AG10803 (cell line): ENCODE data around the gene SLC4A2.

Source experiments
- DNase-seq: peaks from one replicate; pipeline ENCODE4 v3.0.0; 2010; ENCODE audit warnings: low read depth
- H3K4me3 ChIP-seq: 2 replicates; pipeline ENCODE4 v1.5.1; 2011; ENCODE audit warnings: mild to moderate bottlenecking, low read length, control low read depth
- CTCF ChIP-seq: conservative IDR thresholded peaks from 2 replicates; pipeline ENCODE4 v1.5.1; 2011; ENCODE audit warnings: mild to moderate bottlenecking, low read length, control low read depth, inconsistent platforms

Gene SLC4A2

GRCh38 chr7:151082141-151083070, 23.0 kb downstream of the SLC4A2 start:
- DNase-seq = no peak
- H3K4me3 ChIP-seq = peak overlapping the region; percentile 77
- TF ChIP-seq CTCF = no peak

- no peak for TF ChIP-seq CTCF
- DNase-seq = peak; percentile 42
- H3K4me3 ChIP-seq = peak within 1 kb of the TSS; percentile 77
Measured at GRCh38 chr7:151083071-151083823, 23.9 kb downstream of the SLC4A2 start, which contains the start of gene TMUB1. TMUB1 (minus strand) TSS chr7:151083493; CDS start chr7:151082563, 930 bp downstream.

- no peak for DNase-seq
- TF ChIP-seq CTCF = no peak
- peak overlapping the region; percentile 77 for H3K4me3 ChIP-seq
Measured at GRCh38 chr7:151083824-151084160, 24.4 kb downstream of the SLC4A2 start.

- no peak for TF ChIP-seq CTCF
- peak overlapping the region; percentile 65 for H3K4me3 ChIP-seq
- no peak for DNase-seq
Measured at GRCh38 chr7:151085329-151085690, 25.9 kb downstream of the SLC4A2 start.

- no peak for TF ChIP-seq CTCF
- DNase-seq = peak; percentile 66
- H3K4me3 ChIP-seq = peak within 1 kb of the TSS; percentile 77
Measured at GRCh38 chr7:151085691-151086620, 26.6 kb downstream of the SLC4A2 start, which contains the start of gene AGAP3. AGAP3 (plus strand) TSS chr7:151086475; CDS start chr7:151086742, 267 bp downstream.

- no peak for DNase-seq
- TF ChIP-seq CTCF = no peak
- peak overlapping the region; percentile 77 for H3K4me3 ChIP-seq
Measured at GRCh38 chr7:151086802-151087244, 27.4 kb downstream of the SLC4A2 start.
